K562 (cell line): ENCODE measurements around the gene FARP1. TPM values are rescaled to one million over a fixed set of nuclear protein-coding genes. Genes with fewer than 3 reads are reported as not detected.

Experiments
- ATAC-seq: fragments of 200-7000 bp; cut with Tn5 transposase; 3 replicates; pipeline ENCODE4 v1.9.1; 2020; ENCODE audit warnings: moderate library complexity
- BruUV-seq: library from RNA; stranded (reverse); fragments of 400-500 nt; replicated peaks from 2 replicates; lab custom pipeline; 2021; lab: Mats Ljungman, UMichigan
- CTCF ChIA-PET: fragments of 300-600 bp; formaldehyde crosslinking; extraction: SDS; loops from one replicate; lab custom pipeline; 2021; ENCODE audit warnings: low intra/inter-chr PET ratio; lab: Yijun Ruan, JAX
- POLR2A ChIA-PET: fragments of 300-600, 350-650 bp; sonication (Branson Sonifier 250); formaldehyde crosslinking; extraction: SDS; loops from one replicate; lab custom pipeline; 2021; ENCODE audit warnings: antibody characterized with exemption, inconsistent platforms; lab: Yijun Ruan, JAX
- DNase-seq, 4 experiments: peaks; one replicate each; pipeline versions ENCODE4 v3.0.0 to v3.0.0-alpha.2; 2011 to 2018; ENCODE audit warnings: low spot score in 3 of 4, mixed read lengths in 3 of 4; ENCODE audit errors: extremely low read depth in 1 of 4
- FAIRE-seq: peaks from 2 replicates; lab custom pipeline; 2011; peaks lifted over from hg19 to GRCh38; lab: Jason Lieb, UNC
- H2AFZ ChIP-seq: 2 replicates; pipeline ENCODE4 v1.6.0; 2011; ENCODE audit warnings: low read depth, low read length, control low read depth, inconsistent platforms
- H3K27ac ChIP-seq: fragments of 200-600 bp; 3 replicates; pipeline ENCODE4 v1.8.0; 2011; ENCODE audit warnings: low read depth, mild to moderate bottlenecking, control low read depth, inconsistent platforms, low read length, moderate library complexity, mixed read lengths; ENCODE audit errors: extremely low read depth
- H3K27me3 ChIP-seq, 2 experiments: fragments of 300-600 bp in 1 of 2; 2 replicates in 1 of 2; 3 replicates in 1 of 2; pipeline versions ENCODE4 v1.6.0 to v1.8.0; 2011; ENCODE audit warnings: inconsistent platforms in 2 of 2, low read length in 2 of 2, mild to moderate bottlenecking in 1 of 2, mixed read lengths in 1 of 2, moderate library complexity in 1 of 2; ENCODE audit not compliant: control insufficient read depth in 2 of 2, insufficient read depth in 2 of 2
- H3K36me3 ChIP-seq: fragments of 300-600 bp; 3 replicates; pipeline ENCODE4 v1.8.0; 2011; ENCODE audit warnings: mild to moderate bottlenecking, low read length, inconsistent platforms; ENCODE audit not compliant: control insufficient read depth, insufficient read depth
- H3K4me1 ChIP-seq, 2 experiments: fragments of 200-600 bp in 1 of 2; replicated peaks in 1 of 2; 2 replicates in 1 of 2; 3 replicates in 1 of 2; pipeline versions ENCODE4 v1.5.1 to v1.8.0; 2011; ENCODE audit warnings: inconsistent platforms in 2 of 2, low read length in 2 of 2, mild to moderate bottlenecking in 1 of 2, mixed read lengths in 1 of 2, moderate library complexity in 1 of 2; ENCODE audit not compliant: control insufficient read depth in 2 of 2, insufficient read depth in 2 of 2
- H3K4me2 ChIP-seq: 2 replicates; pipeline ENCODE4 v1.6.1; 2011; ENCODE audit warnings: low read length, control low read depth, inconsistent platforms, mixed read lengths; ENCODE audit not compliant: insufficient read depth
- H3K4me3 ChIP-seq: fragments of 200-600 bp; sonication (generic), shearing (Covaris generic); 2 replicates; pipeline ENCODE4 v1.5.1; 2016; ENCODE audit warnings: control low read depth, inconsistent platforms
- H3K79me2 ChIP-seq: fragments of 200-600 bp; 3 replicates; pipeline ENCODE4 v1.8.0; 2011; ENCODE audit warnings: low read length, inconsistent platforms; ENCODE audit not compliant: control insufficient read depth, insufficient read depth
- H3K9ac ChIP-seq, 2 experiments: 2 replicates each; pipeline versions ENCODE4 v1.6.0 to v1.6.1; 2011; ENCODE audit warnings: low read depth in 2 of 2, low read length in 2 of 2, control low read depth in 1 of 2, inconsistent platforms in 1 of 2, mild to moderate bottlenecking in 1 of 2, mixed read lengths in 1 of 2; ENCODE audit not compliant: insufficient read depth in 1 of 2
- H3K9me1 ChIP-seq: one replicate; pipeline ENCODE4 v1.6.0; 2011; ENCODE audit warnings: inconsistent platforms, mild to moderate bottlenecking, low read length, moderate library complexity; ENCODE audit not compliant: control insufficient read depth, insufficient read depth
- H3K9me3 ChIP-seq: replicated peaks from 2 replicates; pipeline ENCODE4 v1.5.1; 2011; ENCODE audit warnings: low read depth, low read length, inconsistent platforms; ENCODE audit not compliant: control insufficient read depth, insufficient read depth
- H4K20me1 ChIP-seq: replicated peaks from 2 replicates; pipeline ENCODE4 v1.6.1; 2011; ENCODE audit warnings: low read length, inconsistent platforms, mixed read lengths; ENCODE audit not compliant: control insufficient read depth, insufficient read depth
- AFF1 ChIP-seq, 2 experiments: fragments of 450-650 bp; IDR thresholded peaks; 2 replicates each; pipeline ENCODE4 v1.6.1; 2018; ENCODE audit warnings: mild to moderate bottlenecking in 2 of 2, low read depth in 1 of 2; ENCODE audit not compliant: partially characterized antibody in 2 of 2
- NR4A1 ChIP-seq, 2 experiments: fragments of 250-450 bp in 1 of 2; fragments of 450-650 bp in 1 of 2; sonication (Bioruptor Pico) in 1 of 2; IDR thresholded peaks; 2 replicates each; pipeline versions ENCODE4 v1.4.0 to v1.6.1; 2016 to 2020; ENCODE audit warnings: mild to moderate bottlenecking in 2 of 2, missing compliant biosample characterization in 1 of 2, missing genetic modification characterization in 1 of 2, moderate library complexity in 1 of 2
- STAG1 ChIP-seq: sonication (generic); formaldehyde crosslinking; IDR thresholded peaks from 2 replicates; pipeline ENCODE4 v1.5.0; 2020; ENCODE audit warnings: missing genetic modification reagents, borderline replicate concordance
- WGBS: fragments of 100-300 bp; shearing (Covaris generic); methylation state at CpG from one replicate; pipeline ENCODE4 v1.1.6; 2016; ENCODE audit warnings: low coverage, mixed read lengths; ENCODE audit not compliant: insufficient coverage; ENCODE audit errors: missing lambda C conversion rate; 5-methylcytosine and 5-hydroxymethylcytosine counted together
- in situ Hi-C: fragments of 300-500 bp; cut with MboI; formaldehyde crosslinking; loops from 4 replicates; pipeline ENCODE4 v1.15.0; 2018; ENCODE audit warnings: inconsistent platforms, mixed read lengths
- intact Hi-C: fragments of 100-400 bp; cut with micrococcal nuclease; formaldehyde crosslinking; loops from 2 replicates; pipeline ENCODE4 v1.14.2; 2022
- polyA plus RNA-seq, 8 experiments: library from polyadenylated mRNA; depleted of rRNA in 4 of 8; stranded (reverse) in 5 of 8; unstranded in 3 of 8; fragments of >200 nt; fragmentation: Nextera tagmentation in 2 of 8; fragmentation: Illumina TruSeq in 1 of 8; extraction: Ambion mirVana in 2 of 8; extraction: Trizol in 1 of 8; gene quantifications; 2 replicates each; pipeline versions ENCODE4 v1.2.1 to v1.2.3, GENCODE V29; 2011 to 2014; ENCODE audit warnings: inconsistent platforms in 1 of 8, missing spikeins in 1 of 8
- total RNA-seq, 7 experiments: library from RNA; depleted of rRNA in 6 of 7; stranded (reverse); fragments of >200 nt in 6 of 7; fragmentation: Illumina TruSeq in 2 of 7; extraction: Trizol in 2 of 7; gene quantifications; 2 replicates each; pipeline versions ENCODE4 v1.2.1 to v1.2.3, GENCODE V29; 2011 to 2021; ENCODE audit warnings: low replicate concordance in 1 of 7

Gene FARP1
- total and polyA plus RNA-seq, 9 of the 15 experiments (the other 6 are each of a cell fraction or from before 2014, with no cell fraction given) = 0.03 to 0.29 (median 0.05) TPM; not detected in 3

DNA sequence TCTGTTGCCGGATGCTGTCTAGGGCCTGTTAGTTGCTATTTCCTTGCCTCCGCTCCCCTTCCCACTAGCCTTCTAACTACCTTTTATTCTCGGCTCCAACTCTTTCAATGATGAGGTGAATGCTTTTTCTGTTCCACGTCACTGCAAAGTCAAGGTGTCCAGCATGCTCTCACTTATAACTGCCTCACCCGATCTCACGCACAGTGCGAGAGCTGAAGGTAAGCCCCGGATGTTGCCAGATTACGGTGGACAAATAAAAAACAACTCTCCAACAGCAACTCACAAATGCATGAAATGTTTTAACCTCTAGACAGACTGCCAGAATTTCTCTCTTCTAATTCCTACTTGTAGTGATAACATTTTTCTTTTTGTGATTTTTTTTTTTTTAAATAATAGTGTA lies 264.1 kb downstream of the FARP1 start:
- H3K27ac ChIP-seq = no peak overlapping the region
- no peak overlapping the region for H2AFZ ChIP-seq
- no peaks in the 10 kb centered on the region for H3K79me2 ChIP-seq
- CTCF ChIA-PET = no interaction called here
- no peaks in the 10 kb centered on the region for H4K20me1 ChIP-seq
- no peak overlapping the region for H3K4me2 ChIP-seq
- peaks cover 26 to 55% of the 10 kb centered on the region in 2 experiments for H3K27me3 ChIP-seq
- H3K4me1 ChIP-seq = no peaks in the 10 kb centered on the region
- no peak for TF ChIP-seq AFF1 (IDR thresholded peaks at IDR 0.05; ENCODE audit: low read depth in 1 of 2, partially characterized antibody in 2 of 2)
- TF ChIP-seq NR4A1 (CRISPR knock-in tag; IDR thresholded peaks at IDR 0.05) = no peak
- TF ChIP-seq NR4A1 (tag; IDR thresholded peaks at IDR 0.05) = no peak
- no peak for TF ChIP-seq STAG1 (CRISPR knock-in tag)
- no peaks in the 10 kb centered on the region for H3K9me3 ChIP-seq
- DNase-seq (no peak), FAIRE-seq (no peak), ATAC-seq (no peak)
- H3K9me1 ChIP-seq = no peaks in the 10 kb centered on the region
- WGBS = 17% methylated on average over 9 of the region's 9 CpGs
- POLR2A ChIA-PET = no interaction called here
- no peak overlapping the region for H3K4me3 ChIP-seq
- H3K36me3 ChIP-seq = no peaks in the 10 kb centered on the region
- BruUV-seq = no TSS peak
- in situ Hi-C loops (no loop called here), intact Hi-C loops (no loop called here)
- H3K9ac ChIP-seq = no peak overlapping the region
